Suprapubic skin (tissue), 3 donors: ENCODE results near the gene PACRG.

ENCODE experiments used
- EP300 ChIP-seq: sonication (generic); formaldehyde crosslinking; IDR thresholded peaks from one replicate; pipeline ENCODE4 v1.6.1; 2017; ENCODE audit warnings: antibody characterized with exemption
- TF ChIP-seq, protein P1 (sequence below), 2 donors: fragments of 200-600 bp in 1 of 2; fragments of 450-650 bp in 1 of 2; sonication (generic) in 1 of 2; IDR thresholded peaks; one replicate each; pipeline ENCODE4 v1.5.1; 2016 to 2019; ENCODE audit warnings: antibody characterized with exemption in 2 of 2, mild to moderate bottlenecking in 1 of 2, moderate library complexity in 1 of 2

DNA sequence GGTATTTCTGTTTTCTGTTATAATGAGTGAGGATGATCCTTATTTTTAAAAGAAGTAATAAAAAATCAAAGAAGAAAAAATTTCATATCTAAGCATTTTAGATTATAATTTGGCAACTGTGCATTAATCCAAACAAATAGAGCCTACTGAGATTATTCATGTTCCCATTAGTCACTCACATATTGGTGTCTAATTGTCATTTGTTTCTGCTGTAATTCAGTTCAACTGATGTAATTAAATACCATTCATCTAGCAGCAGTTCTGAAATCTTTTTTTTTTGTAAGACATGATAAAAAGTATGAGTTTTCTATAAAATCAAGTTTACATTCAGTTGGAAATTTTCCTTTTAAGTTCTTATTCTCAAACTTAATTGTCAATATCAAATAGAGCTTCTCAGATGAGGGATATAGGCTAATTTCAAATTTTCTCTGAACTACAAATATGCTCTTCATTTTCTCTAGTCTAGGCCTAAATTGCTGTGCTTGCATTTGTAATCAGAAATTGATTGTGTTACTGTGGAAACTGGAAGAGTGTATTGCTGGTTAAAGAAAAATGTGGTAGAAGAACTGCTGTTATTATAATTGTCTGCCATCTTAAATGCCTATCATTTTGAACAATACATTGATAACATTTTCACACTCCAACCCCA lies 23.6 kb downstream of the PACRG start:
- TF ChIP-seq, protein P1, sequence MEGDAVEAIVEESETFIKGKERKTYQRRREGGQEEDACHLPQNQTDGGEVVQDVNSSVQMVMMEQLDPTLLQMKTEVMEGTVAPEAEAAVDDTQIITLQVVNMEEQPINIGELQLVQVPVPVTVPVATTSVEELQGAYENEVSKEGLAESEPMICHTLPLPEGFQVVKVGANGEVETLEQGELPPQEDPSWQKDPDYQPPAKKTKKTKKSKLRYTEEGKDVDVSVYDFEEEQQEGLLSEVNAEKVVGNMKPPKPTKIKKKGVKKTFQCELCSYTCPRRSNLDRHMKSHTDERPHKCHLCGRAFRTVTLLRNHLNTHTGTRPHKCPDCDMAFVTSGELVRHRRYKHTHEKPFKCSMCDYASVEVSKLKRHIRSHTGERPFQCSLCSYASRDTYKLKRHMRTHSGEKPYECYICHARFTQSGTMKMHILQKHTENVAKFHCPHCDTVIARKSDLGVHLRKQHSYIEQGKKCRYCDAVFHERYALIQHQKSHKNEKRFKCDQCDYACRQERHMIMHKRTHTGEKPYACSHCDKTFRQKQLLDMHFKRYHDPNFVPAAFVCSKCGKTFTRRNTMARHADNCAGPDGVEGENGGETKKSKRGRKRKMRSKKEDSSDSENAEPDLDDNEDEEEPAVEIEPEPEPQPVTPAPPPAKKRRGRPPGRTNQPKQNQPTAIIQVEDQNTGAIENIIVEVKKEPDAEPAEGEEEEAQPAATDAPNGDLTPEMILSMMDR (IDR thresholded peaks at IDR 0.05), result no peak
- no peak for TF ChIP-seq EP300
